VCaP (cell line): ENCODE results near the gene FOSB.

Experiments
- H3K27ac ChIP-seq: fragments of 450-650 bp; 2 replicates; pipeline ENCODE4 v1.5.1; 2017
- CTCF ChIP-seq: fragments of 450-650 bp; conservative IDR thresholded peaks from 2 replicates; pipeline ENCODE4 v1.5.1; 2017; ENCODE audit warnings: mild to moderate bottlenecking, moderate library complexity

Gene FOSB

GRCh38 chr19:45505151-45505995, 37.6 kb downstream of the FOSB start:
- peak overlapping the region; percentile 80; the same call in 1 of the 2 replicates for H3K27ac ChIP-seq
- no peak for TF ChIP-seq CTCF

GRCh38 chr19:45505996-45506245, 38.1 kb downstream of the FOSB start:
- TF ChIP-seq CTCF = no peak
- H3K27ac ChIP-seq = peak overlapping the region; percentile 80

GRCh38 chr19:45506246-45506988, 38.6 kb downstream of the FOSB start:
- peak overlapping the region; percentile 80 for H3K27ac ChIP-seq
- TF ChIP-seq CTCF = peak; percentile 73

- no peak for TF ChIP-seq CTCF
- peak within 1 kb of the TSS; percentile 80 for H3K27ac ChIP-seq
Observed at GRCh38 chr19:45506989-45507871, 39.4 kb downstream of the FOSB start, which contains the start of gene VASP. Gene VASP (plus strand): TSS chr19:45507479. CDS start chr19:45507772, 293 bp downstream.

- peak overlapping the region; percentile 80; the same call in 1 of the 2 replicates for H3K27ac ChIP-seq
- TF ChIP-seq CTCF = no peak
Observed at GRCh38 chr19:45507872-45508416, 40.1 kb downstream of the FOSB start.

GRCh38 chr19:45508417-45508860, 40.6 kb downstream of the FOSB start:
- TF ChIP-seq CTCF = no peak
- H3K27ac ChIP-seq = peak overlapping the region; percentile 80; the same call in 1 of the 2 replicates
